CD1c-positive myeloid dendritic cell (primary cell): Measurements from ENCODE around the gene RAPSN.

Experiments used
- DNase-seq: peaks from one replicate; pipeline ENCODE4 v3.0.0-alpha.2; 2016; ENCODE audit errors: extremely low spot score

RAPSN gene

DNA sequence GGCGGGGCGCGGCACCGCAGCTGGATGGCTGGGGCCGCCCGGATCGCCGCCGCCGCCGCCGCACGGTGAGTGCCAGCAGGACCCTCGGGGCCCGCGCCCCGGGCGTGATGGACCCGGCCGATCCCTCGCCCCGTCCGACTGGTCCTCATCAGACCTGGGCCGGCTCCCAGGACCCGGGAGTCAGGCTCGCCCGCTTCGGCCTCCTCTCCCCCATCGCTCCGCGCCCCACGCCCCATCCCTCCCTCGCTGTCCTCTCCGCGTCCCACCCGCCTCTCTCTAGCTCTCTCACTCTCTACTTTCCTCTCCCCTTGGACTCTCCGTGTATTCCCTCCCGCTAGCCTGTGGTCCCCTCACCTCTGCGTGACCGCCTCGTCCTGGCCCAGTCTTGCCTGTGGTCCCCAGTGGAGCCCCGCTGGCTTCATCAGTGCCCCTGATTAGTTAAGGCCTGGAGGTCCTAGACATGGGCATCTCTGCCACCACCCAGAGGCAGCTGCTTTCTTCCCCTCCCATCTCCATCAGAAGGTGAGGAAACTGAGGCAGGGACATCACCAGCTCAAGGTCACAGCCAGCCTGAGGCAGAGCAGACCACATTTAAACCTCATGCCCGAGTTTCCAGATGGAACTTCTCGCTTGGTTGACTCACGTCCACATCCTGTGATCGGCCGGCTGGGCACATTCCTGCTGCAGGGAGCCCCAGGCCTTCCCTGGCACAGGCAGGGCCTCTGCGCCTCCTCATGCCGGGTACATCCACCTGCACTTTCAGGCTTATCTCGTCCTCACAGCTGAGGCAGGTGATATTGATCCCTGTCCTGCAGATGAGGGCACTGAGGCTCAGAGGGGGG lies 40.1 kb downstream of the RAPSN start:
- DNase-seq: peak; percentile 21

DNA sequence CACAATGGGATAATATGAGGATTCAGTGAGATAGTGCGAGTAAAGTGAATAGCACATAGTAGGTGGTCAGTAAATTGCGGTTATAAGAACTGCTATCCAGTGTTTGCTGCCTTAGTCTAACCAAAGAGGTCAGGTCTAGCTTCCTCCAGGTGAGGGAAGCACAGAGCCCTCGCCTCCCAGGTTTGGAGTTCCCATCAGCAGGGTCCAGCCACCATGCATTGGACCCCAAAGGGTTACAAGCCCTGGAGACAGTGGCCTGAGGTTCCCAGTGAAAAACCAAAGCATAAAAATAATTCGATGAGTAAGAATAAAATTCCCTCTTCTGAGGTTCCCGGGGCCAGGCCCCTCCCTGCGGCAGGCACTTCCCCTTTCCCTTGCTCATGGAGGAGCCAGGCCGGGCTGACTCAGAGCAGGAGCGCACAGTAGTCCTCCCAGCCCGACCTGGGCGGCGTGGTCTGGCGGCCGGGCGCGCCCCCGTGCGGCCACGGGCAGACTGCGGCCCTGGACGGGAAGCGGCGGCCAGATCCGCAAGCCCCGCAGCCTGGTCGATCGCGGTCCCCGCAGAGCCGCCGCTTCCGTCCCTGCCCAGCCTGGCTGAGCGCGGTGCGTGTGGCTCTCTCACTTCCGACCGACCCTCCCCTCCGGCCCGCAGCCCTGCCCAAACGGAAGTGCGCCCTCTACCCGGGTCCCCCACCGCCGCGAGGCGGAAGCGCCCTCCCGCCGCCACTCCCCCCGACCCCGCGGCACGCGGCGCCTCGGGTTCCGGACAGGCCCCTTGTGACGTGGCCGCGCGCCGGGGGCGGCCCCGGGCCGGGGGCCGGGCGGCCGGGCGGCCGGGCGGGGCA lies 41.0 kb downstream of the RAPSN start, which contains the start of gene SLC39A13:
Gene SLC39A13 (plus strand): TSS at position 845 of the 845 bp plus-strand sequence. CDS start 1,505 bp downstream, outside the sequence.
- DNase-seq: peak; percentile 97

DNA sequence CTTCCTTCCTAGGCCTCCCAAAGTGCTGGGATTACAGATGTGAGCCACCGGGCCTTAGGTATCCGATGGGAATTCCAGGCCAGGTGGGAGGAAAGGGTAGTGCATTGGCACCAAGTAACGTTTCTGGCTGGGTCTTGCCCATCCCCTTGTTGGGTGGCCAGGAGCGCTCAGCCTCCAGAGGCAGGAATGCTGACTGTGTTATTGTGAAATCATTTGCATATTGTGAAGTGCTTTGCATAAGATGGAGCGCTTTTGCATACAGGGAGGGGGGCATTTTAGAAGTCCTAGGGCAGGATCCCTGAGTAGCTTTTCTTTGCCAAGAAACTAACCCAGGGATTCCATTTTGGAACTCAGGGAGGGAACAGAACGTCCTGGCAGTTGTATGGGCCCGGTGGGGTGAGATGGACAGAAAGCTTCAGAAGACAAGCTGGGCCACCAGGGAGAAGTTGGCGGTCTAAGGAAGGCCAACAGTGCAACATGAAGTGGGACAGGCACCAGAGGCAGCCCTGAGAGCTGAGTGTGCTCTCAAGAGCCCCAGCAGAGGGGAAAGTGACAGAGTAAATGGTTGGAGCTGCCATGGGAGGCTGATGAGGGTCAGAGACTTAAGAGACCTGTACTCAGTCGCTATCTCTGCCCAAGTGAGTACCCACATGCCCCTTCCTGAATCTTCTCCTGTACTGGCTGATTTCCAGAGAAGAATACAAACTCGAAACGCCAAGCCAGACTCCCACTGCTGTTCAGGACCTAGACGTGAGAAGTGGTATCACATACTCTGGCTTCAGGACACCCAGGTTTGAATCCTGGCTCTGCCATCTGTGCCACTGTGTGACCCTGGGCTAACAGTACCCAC lies 41.8 kb downstream of the RAPSN start:
- DNase-seq: peak; percentile 43

DNA sequence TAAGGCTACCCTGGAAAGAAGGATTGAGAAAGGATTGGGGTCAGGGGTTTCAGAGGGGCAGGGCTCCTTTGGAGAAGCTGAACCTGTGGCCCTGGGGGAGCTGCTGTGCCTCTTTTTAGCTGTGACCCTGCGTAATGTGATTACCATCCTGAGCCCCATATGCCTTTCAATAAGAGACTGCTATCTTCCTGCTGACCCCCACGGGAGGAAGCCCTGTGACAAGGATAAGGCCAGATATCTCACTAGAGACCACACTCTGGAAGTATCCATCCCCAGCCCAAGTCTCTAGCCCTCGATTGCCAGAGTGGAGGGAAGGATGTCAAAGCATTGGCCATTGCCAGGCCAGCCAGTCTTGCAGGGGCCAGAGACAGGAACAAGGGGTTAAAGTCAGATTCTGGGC lies 45.4 kb downstream of the RAPSN start:
- no peak for DNase-seq

DNA sequence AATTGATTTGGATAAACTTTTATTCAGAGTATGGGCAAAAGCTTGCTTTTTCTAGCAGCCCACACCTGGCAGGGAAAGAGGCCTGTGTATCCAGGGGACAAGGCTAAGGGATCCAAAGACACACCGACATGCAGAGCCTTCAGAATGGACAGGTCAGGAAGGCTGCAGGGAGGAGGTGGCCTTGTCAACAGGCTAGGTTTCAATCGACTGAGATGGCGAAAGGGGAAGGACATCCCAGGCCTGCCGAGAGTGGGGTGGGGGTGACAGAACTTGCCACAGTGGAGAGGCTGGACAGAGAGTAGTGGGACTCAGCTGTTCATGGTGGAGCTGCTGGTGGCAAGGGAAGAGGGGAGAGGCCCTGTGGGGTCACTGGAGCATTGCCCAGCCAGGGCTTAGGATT lies 45.8 kb downstream of the RAPSN start:
- DNase-seq: peak; percentile 22

DNA sequence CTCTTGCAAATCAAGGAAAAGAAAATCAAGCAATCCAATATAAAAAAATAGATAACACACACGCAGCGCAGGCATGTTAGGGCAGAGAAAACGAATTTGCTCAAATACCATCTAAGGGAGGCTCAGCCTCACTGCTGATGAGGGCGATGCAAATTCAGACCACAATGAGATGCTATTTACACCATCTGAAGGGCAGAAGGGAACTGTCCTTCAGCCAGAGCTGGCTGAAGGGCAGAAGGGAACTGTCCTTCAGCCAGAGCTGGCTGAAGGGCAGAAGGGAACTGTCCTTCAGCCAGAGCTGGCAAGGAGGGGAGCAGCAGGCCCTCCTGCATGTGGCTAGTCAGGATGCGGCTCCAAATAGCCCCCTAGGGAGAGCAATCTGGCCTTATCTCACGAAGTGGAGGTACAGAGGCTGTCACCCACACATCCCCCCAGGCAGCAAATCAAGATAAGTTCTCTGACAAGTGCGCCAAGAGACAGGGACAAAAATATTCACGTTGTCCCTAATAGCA lies 48.1 kb downstream of the RAPSN start:
- DNase-seq: peak; percentile 27

DNA sequence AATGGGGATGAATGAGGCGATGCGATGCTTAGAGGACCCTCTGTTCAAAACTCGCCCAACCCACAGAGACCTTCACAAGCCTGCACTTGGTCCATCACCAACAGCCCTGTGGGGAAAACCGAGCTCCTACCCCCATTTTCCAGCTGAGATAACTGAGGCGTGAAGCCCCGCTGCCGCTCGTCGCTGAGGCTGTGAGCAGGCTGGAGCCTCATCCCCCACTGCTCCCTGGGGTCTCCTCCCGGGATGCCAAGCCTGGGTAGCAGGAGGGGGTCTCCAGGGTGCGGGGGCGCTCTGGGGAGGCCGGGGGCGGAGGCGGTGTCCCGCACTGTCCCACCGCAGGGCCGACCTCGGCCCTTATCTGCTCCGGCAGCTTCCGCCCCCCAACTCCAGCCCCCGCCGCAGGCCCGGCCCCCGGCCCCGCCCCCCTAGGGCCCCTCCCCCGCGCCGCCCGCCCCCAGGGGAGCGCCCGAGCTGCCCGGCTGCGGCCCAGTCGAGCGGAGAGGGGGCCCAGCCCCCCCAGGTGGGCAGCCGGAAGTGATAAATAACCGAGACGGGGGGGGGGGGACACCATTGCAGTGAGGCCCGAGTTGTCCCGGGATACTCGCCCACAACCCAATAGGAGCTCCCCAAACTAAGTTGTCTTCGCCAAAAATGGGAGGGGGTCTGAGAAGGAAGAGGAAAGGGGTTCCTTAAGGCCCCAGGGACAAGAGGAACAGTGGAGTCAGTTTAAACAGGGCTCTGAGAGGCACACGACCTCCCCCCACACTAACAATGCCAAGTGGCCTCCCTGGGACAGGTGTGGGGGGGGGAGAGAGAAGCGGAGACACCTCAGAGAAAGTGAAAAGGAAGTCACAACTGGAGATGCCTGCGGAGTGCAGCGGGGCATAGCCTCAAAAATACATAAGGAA lies 48.8 kb downstream of the RAPSN start:
- peak; percentile 6 for DNase-seq

DNA sequence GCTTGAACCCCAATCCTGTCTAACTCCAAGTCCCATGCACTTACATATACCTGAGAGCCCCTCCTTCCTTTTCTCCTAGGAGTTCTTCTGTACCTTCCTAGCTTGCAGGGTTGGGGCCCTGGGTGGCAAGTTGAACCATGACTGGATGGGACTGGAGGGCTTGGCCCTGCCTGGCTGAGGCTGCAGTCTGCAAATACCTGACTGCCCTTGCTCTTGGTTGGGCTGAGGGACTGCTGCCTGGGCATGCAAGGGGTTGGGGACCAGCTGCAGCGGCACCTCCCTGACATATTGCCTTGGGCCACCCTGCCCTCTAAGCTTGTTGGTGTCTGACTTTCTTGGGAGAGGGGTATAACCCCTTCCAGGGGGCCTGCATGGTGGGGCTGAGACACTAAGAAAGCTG lies 50.4 kb downstream of the RAPSN start:
- no peak for DNase-seq

DNA sequence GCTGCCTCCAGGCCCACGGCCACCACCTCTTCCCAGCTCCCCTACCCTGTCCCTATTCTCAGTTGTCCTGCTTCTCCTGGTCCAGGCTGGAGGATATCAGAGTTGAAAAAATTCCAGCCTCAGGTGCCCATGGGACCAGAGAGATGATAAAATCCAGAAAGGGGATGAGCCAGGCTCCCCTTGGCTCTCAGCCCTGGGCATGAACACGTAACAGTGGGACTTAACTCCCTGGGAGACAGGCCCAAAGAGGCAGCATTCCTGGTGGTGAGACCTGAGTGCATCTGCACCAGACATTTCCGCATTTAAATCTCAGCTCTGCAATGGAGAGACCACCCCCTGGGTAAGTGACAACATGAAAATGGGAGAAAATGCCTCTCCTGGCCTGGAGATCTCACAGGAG lies 50.9 kb downstream of the RAPSN start:
- no peak for DNase-seq

DNA sequence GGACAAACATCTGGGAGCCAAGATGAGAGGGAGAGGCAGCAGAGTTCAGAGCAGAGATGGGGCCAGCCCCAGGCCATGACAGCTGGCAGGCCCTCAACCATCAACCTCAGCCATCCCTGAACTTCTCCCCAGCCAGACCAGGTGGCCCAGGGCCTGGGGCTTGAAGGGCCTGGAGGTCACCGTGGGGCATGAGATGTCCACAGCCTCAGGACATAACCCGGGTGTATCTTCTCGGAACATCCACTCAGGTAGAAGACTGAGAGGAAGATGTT lies 53.0 kb downstream of the RAPSN start:
- no peak for DNase-seq

DNA sequence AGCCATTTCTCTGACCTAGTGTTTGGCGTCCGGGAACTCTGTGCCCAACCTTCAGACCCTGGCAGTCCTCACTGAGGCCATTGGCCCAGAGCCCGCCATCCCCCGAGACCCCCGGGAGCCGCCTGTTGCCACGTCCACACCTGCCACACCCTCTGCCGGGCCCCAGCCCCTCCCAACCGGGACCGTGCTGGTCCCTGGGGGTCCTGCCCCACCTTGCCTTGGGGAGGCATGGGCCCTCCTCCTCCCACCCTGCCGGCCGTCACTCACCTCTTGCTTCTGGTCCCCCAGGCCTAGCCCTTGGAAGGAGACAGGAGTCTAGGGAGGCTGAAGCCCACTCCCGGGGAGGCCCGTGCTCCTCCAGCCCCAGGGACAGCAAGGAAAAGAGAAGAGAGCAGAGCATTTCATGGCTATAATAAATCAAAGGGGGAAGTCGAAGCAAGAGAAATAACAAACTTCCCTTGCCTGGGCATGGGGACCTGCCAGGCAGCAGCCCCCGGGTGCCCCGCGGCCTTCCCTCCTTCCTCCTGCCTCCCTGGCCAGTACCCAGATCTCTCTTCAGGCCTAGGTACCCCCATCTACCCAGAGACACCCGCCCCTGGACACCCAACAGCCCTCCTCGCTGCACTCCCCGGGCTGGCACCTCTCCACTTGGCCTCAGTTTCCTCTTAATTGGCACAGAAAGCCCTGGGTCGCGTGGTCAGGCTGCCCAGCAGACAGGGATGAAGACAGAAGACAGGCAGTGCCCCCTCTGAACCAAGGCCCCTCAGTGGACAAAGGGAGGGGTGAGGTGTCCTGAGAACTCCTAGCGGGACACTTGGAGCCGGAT lies 53.5 kb downstream of the RAPSN start:
- peak; percentile 53 for DNase-seq

DNA sequence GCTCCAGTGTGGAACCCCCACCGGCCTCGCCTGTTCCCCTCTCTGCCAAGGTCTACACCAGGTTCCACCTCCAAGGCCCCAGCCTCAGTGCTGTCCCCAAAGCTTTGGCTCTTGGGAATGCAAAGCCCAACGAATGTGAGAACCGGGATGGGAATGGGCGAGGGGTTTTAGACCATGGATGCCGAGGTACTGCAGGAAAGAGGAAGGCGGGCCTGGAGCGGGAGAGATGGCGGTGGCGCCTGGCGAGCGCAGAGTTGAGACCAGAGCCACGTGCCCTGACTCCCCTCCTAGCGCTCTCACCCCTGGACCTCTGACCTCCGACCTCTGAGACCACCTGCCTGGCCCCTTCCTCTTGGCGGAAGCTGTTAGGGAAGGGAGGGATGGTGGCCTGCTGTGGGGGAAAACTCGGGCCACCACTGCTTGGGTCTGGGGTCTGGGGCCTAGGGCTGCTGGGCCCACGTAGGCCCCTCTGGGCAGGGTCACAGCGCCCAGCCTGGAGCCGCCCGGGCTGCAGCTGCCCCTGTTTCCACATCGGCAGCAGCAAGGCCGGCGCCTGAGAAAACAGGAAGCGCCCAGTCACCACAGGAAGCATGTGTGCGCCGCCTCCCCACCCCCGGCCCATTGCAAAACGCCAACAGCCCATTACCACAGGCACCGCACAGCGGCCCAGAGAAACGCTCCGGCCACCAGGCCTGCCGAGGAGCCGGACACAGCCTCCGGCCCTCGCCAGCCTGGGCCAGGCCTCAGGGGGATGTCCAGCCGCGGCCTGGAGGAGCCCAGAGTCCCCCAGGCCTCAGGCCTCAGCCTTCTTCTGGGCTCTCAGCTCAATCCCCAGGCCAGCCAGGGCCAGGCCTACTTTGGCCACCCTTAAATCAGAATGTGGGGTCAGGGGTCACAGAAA lies 54.4 kb downstream of the RAPSN start:
- peak; percentile 93 for DNase-seq

DNA sequence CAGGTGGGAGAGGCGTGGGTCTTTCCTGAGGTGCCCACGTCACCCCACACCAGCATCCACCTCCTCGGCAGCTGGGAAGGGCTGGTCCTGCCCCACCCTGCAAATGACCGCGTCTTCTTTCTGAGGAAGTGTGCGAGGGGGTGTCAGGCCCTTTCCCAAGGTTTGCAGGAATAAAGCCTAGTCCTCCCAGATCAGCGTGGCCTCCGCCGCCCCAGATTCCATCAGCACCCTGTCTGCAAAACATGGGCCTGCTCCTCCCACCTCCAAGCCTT lies 55.0 kb downstream of the RAPSN start:
- DNase-seq: peak; percentile 84

DNA sequence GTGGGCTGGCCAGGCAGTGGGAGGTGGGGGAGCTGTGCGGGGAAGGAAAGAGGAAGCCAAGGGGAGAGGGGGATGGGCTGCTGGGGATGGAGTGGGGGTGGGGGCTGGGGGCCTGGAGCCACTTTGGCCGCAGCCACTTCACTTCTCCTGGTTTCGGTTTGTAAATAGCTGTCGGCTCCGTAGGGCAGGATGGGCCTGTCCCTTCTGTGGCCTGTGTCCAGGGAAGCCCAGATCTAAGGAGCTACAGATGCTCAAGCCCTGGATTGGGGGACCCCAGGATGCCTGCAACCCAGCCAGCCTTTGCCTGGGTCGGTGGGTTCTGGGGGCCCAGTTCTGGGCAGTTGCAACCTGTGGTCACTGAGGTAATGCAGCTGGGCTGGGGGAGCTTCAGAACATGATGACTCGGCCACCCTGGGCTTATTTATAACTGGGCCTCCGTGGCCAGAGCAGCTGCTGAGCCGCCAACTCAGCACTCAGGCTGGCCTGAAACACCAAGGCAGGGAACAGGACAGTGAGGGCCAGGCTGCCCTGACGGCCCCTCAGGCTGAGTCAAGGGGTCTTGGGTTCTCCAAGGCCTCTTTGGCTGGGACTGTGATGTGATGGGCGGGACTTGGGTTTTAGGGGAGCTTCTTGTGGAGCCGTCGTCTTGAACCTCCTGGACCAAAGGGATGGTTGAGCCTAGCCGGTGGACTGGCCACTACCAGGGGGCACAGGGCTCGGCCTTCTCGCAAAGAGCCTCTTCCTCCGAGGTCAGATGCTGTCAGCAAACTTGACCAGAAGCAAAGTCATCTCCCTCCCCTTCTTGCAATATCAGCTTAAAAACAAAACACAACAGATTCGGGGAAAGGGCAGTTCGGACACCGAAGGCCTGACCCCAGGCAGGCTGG lies 55.5 kb downstream of the RAPSN start:
- peak; percentile 73 for DNase-seq

DNA sequence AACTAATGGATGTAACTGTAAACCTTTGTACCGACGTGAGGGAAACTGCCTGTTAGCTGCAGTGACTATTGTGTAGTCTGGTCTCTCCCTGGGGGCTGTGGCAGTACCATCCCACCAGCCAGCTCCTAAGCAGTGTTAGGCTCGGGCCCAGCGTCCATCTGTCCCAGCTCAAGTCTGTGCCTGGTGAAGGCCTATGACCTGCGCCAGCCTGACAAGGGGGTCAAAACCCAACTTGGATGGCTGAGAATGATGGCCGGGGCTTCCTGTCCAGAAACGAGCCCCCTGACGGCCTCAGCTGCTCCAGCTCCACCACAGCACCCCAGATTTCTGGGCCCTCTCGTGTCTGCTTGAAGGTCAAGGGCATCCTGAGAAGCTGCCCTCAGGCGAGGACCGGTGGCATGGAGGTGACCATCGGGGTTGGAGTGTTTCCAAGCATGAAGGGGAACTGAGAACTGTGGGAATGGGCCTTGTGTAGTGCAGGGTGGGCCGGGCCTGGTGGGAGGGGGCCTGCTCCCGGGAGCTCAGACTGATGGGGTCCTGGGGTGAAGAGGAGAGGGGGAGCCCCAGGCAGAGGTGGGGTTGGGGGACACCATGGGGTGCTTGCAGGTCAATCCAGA lies 56.3 kb downstream of the RAPSN start:
- peak; percentile 79 for DNase-seq

DNA sequence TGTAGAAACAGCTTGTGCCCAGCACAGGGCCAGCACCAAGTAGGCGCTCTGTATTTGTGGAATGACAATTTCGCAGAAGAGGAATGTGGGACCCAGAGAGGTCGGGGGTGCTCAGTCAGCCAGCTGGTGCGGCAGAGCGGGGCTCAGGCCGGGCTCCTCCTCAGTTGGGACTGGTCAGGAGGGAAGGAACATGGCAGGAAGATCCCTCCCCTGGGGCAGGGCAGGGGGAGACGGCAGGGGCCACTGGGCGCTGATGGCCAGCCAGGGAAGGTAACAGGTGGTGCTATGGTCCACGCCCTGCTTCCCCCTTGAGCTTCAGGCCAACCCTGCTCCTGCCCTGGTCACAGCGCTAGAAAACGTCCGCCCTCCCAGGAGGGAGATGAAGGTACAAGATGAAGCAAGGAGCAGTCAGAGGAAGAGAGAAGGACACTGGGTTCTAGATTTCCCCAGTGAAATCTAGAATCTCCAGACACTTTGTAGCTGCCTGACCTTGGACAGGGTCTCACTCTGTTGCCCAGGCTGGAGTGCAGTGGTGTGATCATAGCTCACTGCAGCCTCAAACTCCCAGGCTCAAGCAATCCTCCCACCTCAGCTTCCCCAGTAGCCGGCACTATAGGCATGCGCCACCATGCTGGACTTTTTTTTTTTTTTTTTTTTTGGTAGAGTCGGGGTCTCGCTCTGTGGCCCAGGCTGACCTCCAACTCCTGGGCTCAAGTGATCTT lies 57.1 kb downstream of the RAPSN start:
- DNase-seq: no peak

DNA sequence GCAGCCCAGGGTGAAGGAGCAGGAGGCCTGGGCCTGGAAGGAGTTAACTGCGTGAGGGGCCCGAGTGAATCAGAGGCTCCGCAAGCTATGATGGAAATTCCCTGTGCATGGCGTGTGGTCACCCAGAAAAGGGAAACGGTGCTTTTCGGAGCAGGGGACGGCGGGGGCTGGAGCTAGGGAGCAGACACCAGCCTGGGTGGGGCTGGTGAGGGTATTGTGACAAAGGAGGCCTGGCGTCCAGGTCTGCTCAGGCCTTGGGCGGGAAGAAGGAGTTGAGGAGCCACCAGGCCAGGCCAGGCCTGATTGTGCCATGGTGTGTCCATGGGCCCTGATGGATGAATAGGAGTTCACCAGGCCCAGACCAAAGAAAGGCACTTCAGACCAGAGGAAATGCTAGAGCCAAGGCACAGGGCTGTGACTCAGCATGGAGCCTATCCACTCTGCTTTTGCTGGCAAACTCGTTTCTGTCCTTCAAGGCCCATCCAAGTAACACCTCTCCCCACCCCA lies 57.8 kb downstream of the RAPSN start:
- peak; percentile 95 for DNase-seq
